ENCODE measurements around the gene TMEM35A. TPM values are rescaled to one million over a fixed set of nuclear protein-coding genes. Genes with fewer than 3 reads are reported as not detected.
"Not testable (repeated sequence)": the region's sequence is repeated elsewhere in the genome, so short reads cannot be mapped to it uniquely, and the experiment has no call there.

TMEM35A gene
- total and polyA plus RNA-seq, 7 donors: 0.08 to 0.28 (median 0.16) TPM; not detected in 1

- intact Hi-C loops (cut with DNase I): loop anchor here in 1 of 2 donors (5.0 kb wide), 1 partner anchor 46 kb away; the partner anchor contains the start of gene CENPI
- Histone ChIP-seq H3K4me3 (peak overlapping the region; percentile 78), H3K27me3 (ENCODE audit: insufficient read depth in 3 of 3, low read length in 2 of 3) (no peaks in the 10 kb centered on the region), H3K4me1 (peaks cover 6% of the 10 kb centered on the region), H3K27ac (peak overlapping the region; percentile 92), H3K9me3 (no peaks in the 10 kb centered on the region), H3K36me3 (ENCODE audit: insufficient read depth in 1 of 2, low read depth in 1 of 2) (no peaks in the 10 kb centered on the region)
- TF ChIP-seq CTCF (IDR thresholded peaks at IDR 0.05): no peak
- 13 to 41% (median 19%) methylated on average over 5 of the region's 5 CpGs for WGBS, 3 donors
- DNase-seq (no peak), ATAC-seq (peak in 1 of 4 donors; percentile 6)
Observed at GRCh38 chrX:101051153-101051548, 27.5 kb upstream of the TMEM35A start.

GRCh38 chrX:101051549-101052302 lies 27.0 kb upstream of the TMEM35A start, which contains the start of gene TRMT2B:
TRMT2B (minus strand) TSS chrX:101052111; CDS start chrX:101042289, 9,822 bp downstream.
- 0 to 30% (median 1%) methylated on average over 32 to 43 of the region's 43 CpGs for WGBS, 3 donors
- Histone ChIP-seq H3K9me3 (no peaks in the 10 kb centered on the region), H3K27me3 (ENCODE audit: insufficient read depth in 3 of 3, low read length in 2 of 3) (no peaks in the 10 kb centered on the region), H3K4me3 (peak within 1 kb of the TSS; percentile 78), H3K36me3 (ENCODE audit: insufficient read depth in 1 of 2, low read depth in 1 of 2) (no peaks in the 10 kb centered on the region), H3K4me1 (peaks cover 6% of the 10 kb centered on the region), H3K27ac (peak within 1 kb of the TSS; percentile 92)
- intact Hi-C loops (cut with DNase I): loop anchor here in 1 of 2 donors (5.0 kb wide), 1 partner anchor 46 kb away; the partner anchor contains the start of gene CENPI
- DNase-seq (peak; percentile 80 to 87), ATAC-seq (peak; percentile 98)
- TF ChIP-seq CTCF (IDR thresholded peaks at IDR 0.05): no peak

GRCh38 chrX:101056551-101056950 lies 22.1 kb upstream of the TMEM35A start:
- ATAC-seq; H3K4me1 ChIP-seq; H3K4me3 ChIP-seq; H3K9me3 ChIP-seq; DNase-seq; intact Hi-C loops (cut with DNase I); H3K36me3 ChIP-seq (ENCODE audit: insufficient read depth in 1 of 2, low read depth in 1 of 2); H3K27me3 ChIP-seq (ENCODE audit: insufficient read depth in 3 of 3, low read length in 2 of 3); H3K27ac ChIP-seq: not testable (repeated sequence)
- 89 to 92% (median 92%) methylated on average over 4 of the region's 4 CpGs for WGBS, 3 donors

GRCh38 chrX:101057093-101057714 lies 21.5 kb upstream of the TMEM35A start:
- whole genome bisulfite sequencing, 3 donors: 76 to 87% (median 82%) methylated on average over 3 of the region's 3 CpGs
- no peaks in the 10 kb centered on the region for H3K27me3 ChIP-seq (ENCODE audit: insufficient read depth in 3 of 3, low read length in 2 of 3)
- intact Hi-C loops (cut with DNase I): no loop called here
- no peak for ATAC-seq
- TF ChIP-seq CTCF (IDR thresholded peaks at IDR 0.05): no peak
- peaks cover 3% of the 10 kb centered on the region for H3K4me1 ChIP-seq
- no peak for DNase-seq
- H3K4me3 ChIP-seq: no peak overlapping the region
- no peaks in the 10 kb centered on the region for H3K9me3 ChIP-seq
- H3K27ac ChIP-seq: no peak overlapping the region
- no peaks in the 10 kb centered on the region for H3K36me3 ChIP-seq (ENCODE audit: insufficient read depth in 1 of 2, low read depth in 1 of 2)

GRCh38 chrX:101062176-101062575 lies 16.5 kb upstream of the TMEM35A start:
- ATAC-seq (no peak), DNase-seq (no peak)
- Histone ChIP-seq H3K4me1 (no peaks in the 10 kb centered on the region), H3K4me3 (no peak overlapping the region), H3K36me3 (ENCODE audit: insufficient read depth in 1 of 2, low read depth in 1 of 2) (no peaks in the 10 kb centered on the region), H3K9me3 (no peaks in the 10 kb centered on the region), H3K27me3 (ENCODE audit: insufficient read depth in 3 of 3, low read length in 2 of 3) (no peaks in the 10 kb centered on the region), H3K27ac (no peak overlapping the region)
- intact Hi-C loops (cut with DNase I): no loop called here
- TF ChIP-seq CTCF (IDR thresholded peaks at IDR 0.05): no peak
